K562 (cell line): ENCODE results near the gene RGS13. TPM values are rescaled to one million over a fixed set of nuclear protein-coding genes. Genes with fewer than 3 reads are reported as not detected.

ENCODE experiments used
- ATAC-seq: fragments of 200-7000 bp; cut with Tn5 transposase; 3 replicates; pipeline ENCODE4 v1.9.1; 2020; ENCODE audit warnings: moderate library complexity
- BruUV-seq: library from RNA; stranded (reverse); fragments of 400-500 nt; replicated peaks from 2 replicates; lab custom pipeline; 2021; lab: Mats Ljungman, UMichigan
- CTCF ChIA-PET: fragments of 300-600 bp; formaldehyde crosslinking; extraction: SDS; loops from one replicate; lab custom pipeline; 2021; ENCODE audit warnings: low intra/inter-chr PET ratio; lab: Yijun Ruan, JAX
- POLR2A ChIA-PET: fragments of 300-600, 350-650 bp; sonication (Branson Sonifier 250); formaldehyde crosslinking; extraction: SDS; loops from one replicate; lab custom pipeline; 2021; ENCODE audit warnings: antibody characterized with exemption, inconsistent platforms; lab: Yijun Ruan, JAX
- DNase-seq, 4 experiments: peaks; one replicate each; pipeline versions ENCODE4 v3.0.0 to v3.0.0-alpha.2; 2011 to 2018; ENCODE audit warnings: low spot score in 3 of 4, mixed read lengths in 3 of 4; ENCODE audit errors: extremely low read depth in 1 of 4
- FAIRE-seq: peaks from 2 replicates; lab custom pipeline; 2011; peaks lifted over from hg19 to GRCh38; lab: Jason Lieb, UNC
- H2AFZ ChIP-seq: 2 replicates; pipeline ENCODE4 v1.6.0; 2011; ENCODE audit warnings: low read depth, low read length, control low read depth, inconsistent platforms
- H3K27ac ChIP-seq: fragments of 200-600 bp; 3 replicates; pipeline ENCODE4 v1.8.0; 2011; ENCODE audit warnings: low read depth, mild to moderate bottlenecking, control low read depth, inconsistent platforms, low read length, moderate library complexity, mixed read lengths; ENCODE audit errors: extremely low read depth
- H3K27me3 ChIP-seq, 2 experiments: fragments of 300-600 bp in 1 of 2; 2 replicates in 1 of 2; 3 replicates in 1 of 2; pipeline versions ENCODE4 v1.6.0 to v1.8.0; 2011; ENCODE audit warnings: inconsistent platforms in 2 of 2, low read length in 2 of 2, mild to moderate bottlenecking in 1 of 2, mixed read lengths in 1 of 2, moderate library complexity in 1 of 2; ENCODE audit not compliant: control insufficient read depth in 2 of 2, insufficient read depth in 2 of 2
- H3K36me3 ChIP-seq: fragments of 300-600 bp; 3 replicates; pipeline ENCODE4 v1.8.0; 2011; ENCODE audit warnings: mild to moderate bottlenecking, low read length, inconsistent platforms; ENCODE audit not compliant: control insufficient read depth, insufficient read depth
- H3K4me1 ChIP-seq, 2 experiments: fragments of 200-600 bp in 1 of 2; replicated peaks in 1 of 2; 2 replicates in 1 of 2; 3 replicates in 1 of 2; pipeline versions ENCODE4 v1.5.1 to v1.8.0; 2011; ENCODE audit warnings: inconsistent platforms in 2 of 2, low read length in 2 of 2, mild to moderate bottlenecking in 1 of 2, mixed read lengths in 1 of 2, moderate library complexity in 1 of 2; ENCODE audit not compliant: control insufficient read depth in 2 of 2, insufficient read depth in 2 of 2
- H3K4me2 ChIP-seq: 2 replicates; pipeline ENCODE4 v1.6.1; 2011; ENCODE audit warnings: low read length, control low read depth, inconsistent platforms, mixed read lengths; ENCODE audit not compliant: insufficient read depth
- H3K4me3 ChIP-seq: fragments of 200-600 bp; sonication (generic), shearing (Covaris generic); 2 replicates; pipeline ENCODE4 v1.5.1; 2016; ENCODE audit warnings: control low read depth, inconsistent platforms
- H3K79me2 ChIP-seq: fragments of 200-600 bp; 3 replicates; pipeline ENCODE4 v1.8.0; 2011; ENCODE audit warnings: low read length, inconsistent platforms; ENCODE audit not compliant: control insufficient read depth, insufficient read depth
- H3K9ac ChIP-seq, 2 experiments: 2 replicates each; pipeline versions ENCODE4 v1.6.0 to v1.6.1; 2011; ENCODE audit warnings: low read depth in 2 of 2, low read length in 2 of 2, control low read depth in 1 of 2, inconsistent platforms in 1 of 2, mild to moderate bottlenecking in 1 of 2, mixed read lengths in 1 of 2; ENCODE audit not compliant: insufficient read depth in 1 of 2
- H3K9me1 ChIP-seq: one replicate; pipeline ENCODE4 v1.6.0; 2011; ENCODE audit warnings: inconsistent platforms, mild to moderate bottlenecking, low read length, moderate library complexity; ENCODE audit not compliant: control insufficient read depth, insufficient read depth
- H3K9me3 ChIP-seq: replicated peaks from 2 replicates; pipeline ENCODE4 v1.5.1; 2011; ENCODE audit warnings: low read depth, low read length, inconsistent platforms; ENCODE audit not compliant: control insufficient read depth, insufficient read depth
- H4K20me1 ChIP-seq: replicated peaks from 2 replicates; pipeline ENCODE4 v1.6.1; 2011; ENCODE audit warnings: low read length, inconsistent platforms, mixed read lengths; ENCODE audit not compliant: control insufficient read depth, insufficient read depth
- ATF3 ChIP-seq, 2 experiments: fragments of 450-650 bp in 1 of 2; sonication (generic) in 1 of 2; formaldehyde crosslinking in 1 of 2; IDR thresholded peaks in 1 of 2; conservative IDR thresholded peaks in 1 of 2; 2 replicates each; pipeline versions ENCODE4 v1.6.1 to v1.8.1; 2016 to 2023; ENCODE audit warnings: mild to moderate bottlenecking in 2 of 2, moderate library complexity in 2 of 2, inconsistent platforms in 1 of 2, missing genetic modification reagents in 1 of 2
- GTF2E2 ChIP-seq: fragments of 200-800 bp; sonication (Bioruptor generic); IDR thresholded peaks from 2 replicates; pipeline ENCODE4 v1.6.1; 2016; ENCODE audit warnings: missing genetic modification characterization, missing compliant biosample characterization
- NBN ChIP-seq: fragments of 450-650 bp; IDR thresholded peaks from 2 replicates; pipeline ENCODE4 v1.6.1; 2016; ENCODE audit warnings: low read depth, mild to moderate bottlenecking
- NFXL1 ChIP-seq: fragments of 450-650 bp; formaldehyde crosslinking; IDR thresholded peaks from 2 replicates; pipeline ENCODE4 v1.4.0; 2021; ENCODE audit warnings: mild to moderate bottlenecking
- RREB1 ChIP-seq: fragments of 250-450 bp; sonication (Bioruptor Pico); IDR thresholded peaks from 2 replicates; pipeline ENCODE4 v1.4.0; 2020
- THAP12 ChIP-seq: fragments of 250-450 bp; sonication (Bioruptor Pico); IDR thresholded peaks from 2 replicates; pipeline ENCODE4 v1.9.0; 2021; ENCODE audit warnings: mild to moderate bottlenecking, inconsistent platforms
- THRAP3 ChIP-seq: fragments of 450-650 bp; IDR thresholded peaks from 2 replicates; pipeline ENCODE4 v1.6.1; 2016; ENCODE audit warnings: mild to moderate bottlenecking, inconsistent platforms, borderline replicate concordance
- whole genome bisulfite sequencing: fragments of 100-300 bp; shearing (Covaris generic); methylation state at CpG from one replicate; pipeline ENCODE4 v1.1.6; 2016; ENCODE audit warnings: low coverage, mixed read lengths; ENCODE audit not compliant: insufficient coverage; ENCODE audit errors: missing lambda C conversion rate; 5-methylcytosine and 5-hydroxymethylcytosine counted together
- in situ Hi-C: fragments of 300-500 bp; cut with MboI; formaldehyde crosslinking; loops from 4 replicates; pipeline ENCODE4 v1.15.0; 2018; ENCODE audit warnings: inconsistent platforms, mixed read lengths
- intact Hi-C: fragments of 100-400 bp; cut with micrococcal nuclease; formaldehyde crosslinking; loops from 2 replicates; pipeline ENCODE4 v1.14.2; 2022
- polyA plus RNA-seq, 8 experiments: library from polyadenylated mRNA; depleted of rRNA in 4 of 8; stranded (reverse) in 5 of 8; unstranded in 3 of 8; fragments of >200 nt; fragmentation: Nextera tagmentation in 2 of 8; fragmentation: Illumina TruSeq in 1 of 8; extraction: Ambion mirVana in 2 of 8; extraction: Trizol in 1 of 8; gene quantifications; 2 replicates each; pipeline versions ENCODE4 v1.2.1 to v1.2.3, GENCODE V29; 2011 to 2014; ENCODE audit warnings: inconsistent platforms in 1 of 8, missing spikeins in 1 of 8
- total RNA-seq, 7 experiments: library from RNA; depleted of rRNA in 6 of 7; stranded (reverse); fragments of >200 nt in 6 of 7; fragmentation: Illumina TruSeq in 2 of 7; extraction: Trizol in 2 of 7; gene quantifications; 2 replicates each; pipeline versions ENCODE4 v1.2.1 to v1.2.3, GENCODE V29; 2011 to 2021; ENCODE audit warnings: low replicate concordance in 1 of 7

RGS13 gene
- total and polyA plus RNA-seq, 9 of the 15 experiments (the other 6 are each of a cell fraction or from before 2014, with no cell fraction given): not detected

- no peak for TF ChIP-seq THAP12 (CRISPR knock-in tag)
Measured at GRCh38 chr1:192601567-192601966, 34.4 kb upstream of the RGS13 start (continued).

GRCh38 chr1:192602757-192603156 is 33.2 kb upstream of the RGS13 start:
- H3K36me3 ChIP-seq: no peaks in the 10 kb centered on the region
- no peaks in the 10 kb centered on the region for H3K79me2 ChIP-seq
- H3K4me2 ChIP-seq: no peak overlapping the region
- no peaks in the 10 kb centered on the region for H4K20me1 ChIP-seq
- H3K4me1 ChIP-seq: no peaks in the 10 kb centered on the region
- ATAC-seq: no peak
- no peak overlapping the region for H3K27ac ChIP-seq
- no peak for FAIRE-seq
- no peak overlapping the region for H3K4me3 ChIP-seq
- no peaks in the 10 kb centered on the region; the same call in 1 of the 2 replicates for H3K9me3 ChIP-seq
- DNase-seq: no peak
- no peak overlapping the region for H3K9ac ChIP-seq
- 0% methylated on average over 1 of the region's 1 CpG for WGBS
- CTCF ChIA-PET: no interaction called here
- no peaks in the 10 kb centered on the region for H3K27me3 ChIP-seq
- intact Hi-C loops (no loop called here), in situ Hi-C loops (no loop called here)
- POLR2A ChIA-PET: interaction anchor here (0.8 kb wide), 1 partner anchor 207 kb away, joined by 3 read pairs; no protein-coding TSS in a partner anchor
- H2AFZ ChIP-seq: no peak overlapping the region
- no peaks in the 10 kb centered on the region for H3K9me1 ChIP-seq
- BruUV-seq: no TSS peak
- TF ChIP-seq NFXL1 (CRISPR knock-in tag) (no peak), NBN (no peak), ATF3 (IDR thresholded peaks at IDR 0.05) (no peak), ATF3 (CRISPR knock-in tag; conservative IDR thresholded peaks at IDR 0.05) (no peak), RREB1 (CRISPR knock-in tag) (no peak), THRAP3 (no peak), GTF2E2 (tag) (no peak)
